Neural progenitor cell (in vitro differentiated cells): ENCODE data around the gene OR6P1. TPM values are rescaled to one million over a fixed set of nuclear protein-coding genes. Genes with fewer than 3 reads are reported as not detected.

Source experiments
- DNase-seq: peaks from one replicate; pipeline ENCODE4 v3.0.0-alpha.2; 2016; ENCODE audit warnings: low spot score
- H2AFZ ChIP-seq: fragments of 200-600 bp; sonication (generic); replicated peaks from 2 replicates; pipeline ENCODE4 v1.6.1; 2016; ENCODE audit warnings: antibody characterized with exemption
- H3F3A ChIP-seq: fragments of 200-600 bp; sonication (generic); 2 replicates; pipeline ENCODE4 v1.6.1; 2016; ENCODE audit warnings: antibody characterized with exemption, low read depth
- H3K27ac ChIP-seq: fragments of 200-600 bp; sonication (generic); 2 replicates; pipeline ENCODE4 v1.5.1; 2016; ENCODE audit warnings: mild to moderate bottlenecking
- H3K27me3 ChIP-seq: fragments of 200-600 bp; sonication (generic); 2 replicates; pipeline ENCODE4 v1.6.1; 2016; ENCODE audit warnings: mild to moderate bottlenecking, moderate library complexity
- H3K36me3 ChIP-seq: fragments of 200-600 bp; sonication (generic); 2 replicates; pipeline ENCODE4 v1.5.1; 2016
- H3K4me1 ChIP-seq: fragments of 200-600 bp; sonication (generic); 2 replicates; pipeline ENCODE4 v1.6.1; 2016; ENCODE audit warnings: mixed run types
- H3K4me2 ChIP-seq: fragments of 200-600 bp; sonication (generic); 2 replicates; pipeline ENCODE4 v1.6.1; 2016
- H3K4me3 ChIP-seq: fragments of 200-600 bp; sonication (generic); 2 replicates; pipeline ENCODE4 v1.5.1; 2016
- H3K79me2 ChIP-seq: fragments of 200-600 bp; sonication (generic); 2 replicates; pipeline ENCODE4 v1.6.1; 2016; ENCODE audit warnings: low read depth
- H3K9ac ChIP-seq: fragments of 200-600 bp; sonication (generic); 2 replicates; pipeline ENCODE4 v1.6.1; 2016
- H3K9me3 ChIP-seq: fragments of 200-600 bp; sonication (generic); 2 replicates; pipeline ENCODE4 v1.5.1; 2016; ENCODE audit warnings: low read depth
- H4K20me1 ChIP-seq: fragments of 200-600 bp; sonication (generic); 2 replicates; pipeline ENCODE4 v1.6.1; 2016; ENCODE audit warnings: low read depth
- H3K27ac Mint-ChIP-seq: 3 replicates; pipeline ENCODE4 v1.8.0; 2021; ENCODE audit warnings: mixed read lengths
- H3K27me3 Mint-ChIP-seq: 2 replicates; pipeline ENCODE4 v1.8.0; 2022; ENCODE audit warnings: low read depth, mild to moderate bottlenecking, inconsistent platforms, moderate library complexity, mixed read lengths; ENCODE audit not compliant: insufficient read depth
- H3K36me3 Mint-ChIP-seq: 3 replicates; pipeline ENCODE4 v1.8.0; 2021; ENCODE audit warnings: mixed read lengths
- H3K4me1 Mint-ChIP-seq: 3 replicates; pipeline ENCODE4 v1.8.0; 2021; ENCODE audit warnings: mixed read lengths
- H3K4me3 Mint-ChIP-seq: 3 replicates; pipeline ENCODE4 v1.8.0; 2021; ENCODE audit warnings: mild to moderate bottlenecking, moderate library complexity, mixed read lengths
- H3K9me3 Mint-ChIP-seq: 3 replicates; pipeline ENCODE4 v1.8.0; 2020; ENCODE audit warnings: mixed read lengths
- CTCF ChIP-seq: fragments of 200-600 bp; sonication (generic); IDR thresholded peaks from 2 replicates; pipeline ENCODE4 v1.5.1; 2017; ENCODE audit warnings: antibody characterized with exemption, mild to moderate bottlenecking
- EZH2 ChIP-seq: fragments of 200-600 bp; sonication (generic); IDR thresholded peaks from 2 replicates; pipeline ENCODE4 v1.6.1; 2017; ENCODE audit warnings: antibody characterized with exemption, mild to moderate bottlenecking, moderate library complexity
- EZH2phosphoT487 ChIP-seq: fragments of 200-600 bp; sonication (generic); IDR thresholded peaks from 2 replicates; pipeline ENCODE4 v1.6.1; 2017; ENCODE audit warnings: antibody characterized with exemption
- total RNA-seq: library from RNA; depleted of rRNA; stranded (reverse); fragments of >200 nt; gene quantifications from 2 replicates; pipeline ENCODE4 v1.2.3, GENCODE V29; 2015; ENCODE audit warnings: low replicate concordance

The OR6P1 gene
- total RNA-seq, 1 donor from 2014 or later = not detected

- Mint-ChIP-seq H3K36me3 (no peaks in the 10 kb centered on the region), H3K9me3 (no peaks in the 10 kb centered on the region), H3K27ac (no peak overlapping the region), H3K27me3 (no peaks in the 10 kb centered on the region), H3K4me1 (no peaks in the 10 kb centered on the region), H3K4me3 (no peak overlapping the region)
- Histone ChIP-seq H3F3A (no peaks in the 10 kb centered on the region), H3K4me3 (no peak overlapping the region), H3K36me3 (no peaks in the 10 kb centered on the region), H2AFZ (no peak overlapping the region), H3K9me3 (no peaks in the 10 kb centered on the region), H3K4me1 (no peaks in the 10 kb centered on the region), H3K27me3 (no peaks in the 10 kb centered on the region), H3K79me2 (no peaks in the 10 kb centered on the region), H3K27ac (no peak overlapping the region), H3K9ac (no peak overlapping the region), H4K20me1 (no peaks in the 10 kb centered on the region), H3K4me2 (no peak overlapping the region)
- no peak for DNase-seq
- TF ChIP-seq CTCF = no peak
- TF ChIP-seq EZH2phosphoT487 = no peak
- no peak for TF ChIP-seq EZH2
Measured at GRCh38 chr1:158563853-158564252, 6.5 kb downstream of the OR6P1 start.

GRCh38 chr1:158559696-158560095 lies 10.7 kb downstream of the OR6P1 start:
- Mint-ChIP-seq H3K4me1 (no peaks in the 10 kb centered on the region), H3K27ac (no peak overlapping the region), H3K4me3 (no peak overlapping the region), H3K27me3 (peaks cover 2% of the 10 kb centered on the region), H3K36me3 (no peaks in the 10 kb centered on the region), H3K9me3 (no peaks in the 10 kb centered on the region)
- Histone ChIP-seq H3K27ac (no peak overlapping the region), H3K79me2 (no peaks in the 10 kb centered on the region), H3K4me1 (no peaks in the 10 kb centered on the region), H2AFZ (no peak overlapping the region), H3F3A (no peaks in the 10 kb centered on the region), H3K4me3 (no peak overlapping the region), H3K9me3 (no peaks in the 10 kb centered on the region), H3K4me2 (no peak overlapping the region), H3K27me3 (no peaks in the 10 kb centered on the region), H3K9ac (no peak overlapping the region), H3K36me3 (no peaks in the 10 kb centered on the region), H4K20me1 (no peaks in the 10 kb centered on the region)
- TF ChIP-seq EZH2 (no peak), CTCF (no peak), EZH2phosphoT487 (no peak)
- no peak for DNase-seq

- no peaks in the 10 kb centered on the region for H3K9me3 Mint-ChIP-seq
Measured at GRCh38 chr1:158554352-158554751, 16.0 kb downstream of the OR6P1 start, which contains the start of gene OR6Y1. Gene OR6Y1, minus strand, starts transcription at chr1:158554405. Its CDS starts 6,300 bp downstream, at chr1:158548105.

More at GRCh38 chr1:158554352-158554751, 16.0 kb downstream of the OR6P1 start, which contains the start of gene OR6Y1:
- Mint-ChIP-seq H3K4me1 (no peaks in the 10 kb centered on the region), H3K4me3 (no peak within 1 kb of the TSS), H3K27me3 (peaks cover 2% of the 10 kb centered on the region), H3K36me3 (no peaks in the 10 kb centered on the region), H3K27ac (no peak within 1 kb of the TSS)
- no peaks in the 10 kb centered on the region for H3K4me1 ChIP-seq
- peak within 1 kb of the TSS; percentile 11 for H2AFZ ChIP-seq
- H3K27ac ChIP-seq = no peak within 1 kb of the TSS
- H3F3A ChIP-seq = no peaks in the 10 kb centered on the region
- no peaks in the 10 kb centered on the region for H3K36me3 ChIP-seq
- no peaks in the 10 kb centered on the region for H3K79me2 ChIP-seq
- H3K4me3 ChIP-seq = no peak within 1 kb of the TSS
- no peaks in the 10 kb centered on the region for H3K27me3 ChIP-seq
- no peak for DNase-seq
- H3K9ac ChIP-seq = no peak within 1 kb of the TSS
- H3K9me3 ChIP-seq = no peaks in the 10 kb centered on the region
- TF ChIP-seq CTCF = no peak
- TF ChIP-seq EZH2 = no peak
- TF ChIP-seq EZH2phosphoT487 = no peak
- H4K20me1 ChIP-seq = no peaks in the 10 kb centered on the region
- no peak within 1 kb of the TSS for H3K4me2 ChIP-seq
